ENCODE measurements around the gene TRPM4.
"Not testable (repeated sequence)": the region's sequence is repeated elsewhere in the genome, so short reads cannot be mapped to it uniquely, and the experiment has no call there.

The TRPM4 gene

DNA sequence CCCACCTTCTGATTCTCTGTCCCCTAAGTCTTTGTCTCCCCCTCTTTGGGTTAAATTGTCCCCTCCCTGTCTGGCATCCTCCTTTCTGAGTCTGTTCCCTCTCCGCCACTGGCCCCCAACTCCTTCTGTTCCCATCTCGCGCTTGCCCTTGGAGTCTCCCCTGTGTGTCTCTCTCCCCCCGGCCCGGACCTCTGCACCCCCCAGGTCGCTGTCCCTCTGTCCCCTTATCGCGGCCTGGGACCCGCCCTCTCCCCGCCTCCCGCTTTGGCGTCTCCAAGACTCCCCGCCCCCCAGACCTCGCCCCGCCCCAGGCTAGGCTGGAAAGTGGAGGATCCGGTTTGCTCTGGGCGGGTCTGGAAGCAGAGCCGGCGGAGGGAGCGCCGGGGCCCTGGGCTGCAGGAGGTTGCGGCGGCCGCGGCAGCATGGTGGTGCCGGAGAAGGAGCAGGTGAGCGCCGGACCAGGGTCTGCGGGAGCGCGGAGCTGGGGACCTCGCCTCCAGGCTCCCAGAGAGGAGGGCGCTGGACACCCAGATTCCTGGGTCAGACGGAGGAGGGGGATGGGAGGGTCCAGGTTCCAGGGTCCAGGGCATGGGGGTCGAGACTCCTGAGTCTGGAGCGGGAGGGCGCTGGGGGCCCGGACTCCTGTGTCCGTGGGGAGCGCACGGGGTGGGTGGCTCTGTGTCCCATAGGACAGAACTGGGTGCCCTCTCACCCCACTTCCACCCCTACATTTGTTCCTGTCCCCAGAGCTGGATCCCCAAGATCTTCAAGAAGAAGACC, at the start of gene TRPM4:
Gene TRPM4 (plus strand): TSS at position 348 of the 780 bp plus-strand sequence. CDS start 75 bp downstream, at position 423.
- peak in 47 of 56 donors; percentile 13 to 75 (median 50) for DNase-seq

DNA sequence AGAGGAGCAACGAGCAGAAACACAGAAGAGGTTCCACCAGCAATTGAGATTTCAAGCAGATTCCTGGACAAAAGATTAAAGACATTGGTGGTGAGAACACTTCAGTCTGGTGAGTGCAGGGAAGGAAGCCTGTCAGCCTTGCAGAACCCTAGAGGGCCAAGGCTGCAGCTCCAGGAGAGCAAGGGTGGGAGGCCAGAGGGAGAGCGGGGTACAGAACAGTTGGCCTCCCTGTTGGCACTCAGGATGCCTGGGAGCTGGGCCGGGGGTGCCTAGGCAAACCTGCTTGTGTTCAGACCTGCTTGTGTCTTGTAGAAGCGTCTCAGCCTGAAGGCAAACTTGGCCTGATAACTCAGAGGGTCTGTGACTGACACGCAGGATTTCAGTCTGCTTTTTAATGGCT, 48.5 kb upstream of the TRPM4 start:
- DNase-seq = no peak

DNA sequence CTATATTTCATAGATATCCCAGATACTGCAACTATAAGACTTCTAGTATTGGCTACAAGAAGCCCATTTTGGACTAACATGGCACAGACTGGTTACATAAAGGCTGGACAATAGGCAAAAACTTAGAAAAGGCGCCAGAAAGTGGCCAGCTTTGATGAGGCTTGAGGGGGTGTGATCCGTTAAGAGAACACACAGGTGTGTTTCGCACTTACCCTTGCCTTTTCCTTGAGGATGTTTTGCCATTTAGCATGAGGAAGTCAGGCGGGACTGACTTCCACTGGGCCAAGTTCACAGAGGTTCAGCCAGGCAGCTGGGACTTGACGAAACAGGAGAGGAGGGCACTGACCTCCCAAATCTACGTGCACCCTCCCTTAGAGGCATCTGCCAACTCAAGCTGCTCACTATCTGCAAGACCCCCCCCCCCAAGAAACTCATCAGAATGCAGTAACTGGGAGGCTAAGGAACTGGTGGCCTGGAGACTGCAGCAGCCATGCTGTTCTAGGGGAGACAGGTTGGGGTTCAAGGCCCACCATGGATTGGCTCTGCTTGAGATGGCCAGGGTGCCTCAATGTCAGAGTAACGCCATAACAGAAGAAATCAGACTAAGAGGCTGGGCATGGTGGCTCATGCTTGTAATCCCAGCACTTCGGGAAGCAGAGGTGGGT, 47.9 kb upstream of the TRPM4 start:
- DNase-seq = no peak

DNA sequence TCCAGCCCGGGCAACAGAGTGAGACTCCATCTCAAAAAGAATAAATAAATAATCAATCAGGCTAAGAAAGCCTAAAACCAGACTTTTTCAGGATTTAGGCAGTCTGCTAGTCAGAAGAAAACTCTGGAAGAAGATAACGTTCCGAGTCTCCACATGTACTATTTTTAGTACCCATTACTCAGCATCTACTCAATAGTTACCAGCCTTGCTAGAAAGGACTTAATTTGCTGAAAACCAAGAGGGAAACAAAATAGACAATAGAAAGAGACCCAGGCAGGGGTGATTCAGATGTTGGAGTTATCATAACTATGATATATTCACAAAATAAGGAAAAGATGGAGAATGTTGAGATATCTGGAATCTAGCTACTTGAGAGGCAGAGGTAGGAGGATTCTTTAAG, 47.0 kb upstream of the TRPM4 start:
- no peak for DNase-seq

DNA sequence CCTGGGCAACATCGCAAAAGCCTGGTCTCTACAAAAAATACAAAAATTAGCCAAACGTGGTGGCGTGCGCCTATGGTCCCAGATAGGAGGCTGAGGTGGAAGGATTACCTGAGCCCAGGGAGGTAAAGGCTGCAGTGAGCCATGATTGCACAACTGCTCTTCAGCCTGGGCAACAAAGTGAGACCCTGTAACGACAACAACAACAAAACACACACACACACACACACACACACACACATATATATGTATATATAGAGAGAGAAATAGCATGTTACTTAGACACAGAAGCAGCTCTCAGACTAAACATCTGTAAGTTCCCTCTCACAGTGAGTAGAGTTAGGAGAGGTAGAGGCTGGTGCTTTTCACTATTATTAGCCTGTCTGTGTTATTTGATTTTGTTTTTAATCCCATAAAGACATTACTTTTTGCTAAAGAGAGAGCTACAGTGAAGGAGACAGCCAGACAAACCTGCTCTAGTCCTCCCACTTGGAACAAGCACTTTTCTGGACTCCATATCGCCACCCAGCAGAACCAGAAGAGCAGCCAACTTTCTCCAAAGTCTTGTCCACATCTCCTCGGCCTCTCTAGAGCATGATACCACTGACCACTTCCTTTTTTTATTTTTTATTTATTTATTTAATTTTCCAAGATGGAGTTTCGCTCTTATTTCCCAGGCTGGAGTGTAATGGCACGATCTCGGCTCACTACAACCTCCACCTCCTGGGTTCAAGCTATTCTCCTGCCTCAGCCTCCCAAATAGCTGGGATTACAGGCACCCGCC, 46.2 kb upstream of the TRPM4 start:
- no peak for DNase-seq

DNA sequence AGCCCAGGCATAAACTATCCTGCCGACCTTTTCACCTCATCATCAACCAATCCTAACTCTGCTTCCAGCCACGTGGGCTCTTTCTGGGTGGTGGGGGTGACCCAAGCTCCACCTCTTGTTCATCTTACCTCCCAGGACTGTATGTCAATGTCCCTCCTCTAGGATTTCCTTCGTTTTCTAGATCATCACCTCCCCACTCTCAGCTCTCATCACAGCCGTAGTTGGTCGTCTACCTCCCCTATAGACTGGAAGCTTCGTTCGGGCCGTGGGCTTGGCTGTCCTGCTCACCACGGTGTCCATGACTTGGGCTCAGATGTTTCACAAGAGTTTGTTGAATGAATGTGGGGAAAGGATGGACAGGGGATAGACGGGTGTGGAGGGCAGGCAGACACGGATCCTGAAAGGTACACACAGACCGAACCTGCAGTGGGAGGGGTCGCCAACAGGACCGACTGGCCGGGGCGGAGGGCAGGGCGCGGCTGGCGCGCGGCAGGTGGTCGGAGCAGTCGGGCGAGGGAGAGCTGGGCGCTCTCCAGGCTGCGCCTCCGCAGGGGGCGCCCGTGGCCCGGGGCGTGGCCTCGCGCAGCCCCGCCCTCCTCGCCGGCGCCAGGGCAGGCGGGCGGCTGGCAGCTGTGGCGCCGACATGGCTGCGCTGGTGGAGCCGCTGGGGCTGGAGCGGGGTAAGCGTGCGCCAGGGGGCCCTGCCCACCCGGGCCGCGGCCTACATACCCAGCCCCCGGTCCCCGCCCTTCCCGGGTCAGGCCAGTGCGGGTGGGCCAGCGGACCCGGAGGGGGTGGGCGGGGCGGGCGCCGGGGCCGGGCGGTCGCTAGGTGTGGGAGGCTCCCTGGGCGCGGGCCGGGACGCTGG, 43.6 kb upstream of the TRPM4 start, which contains the start of gene LIN7B:
Gene LIN7B (plus strand): TSS at position 609 of the 868 bp plus-strand sequence. CDS start 35 bp downstream, at position 644.
- peak in 45 of 56 donors; percentile 16 to 77 (median 46) for DNase-seq

DNA sequence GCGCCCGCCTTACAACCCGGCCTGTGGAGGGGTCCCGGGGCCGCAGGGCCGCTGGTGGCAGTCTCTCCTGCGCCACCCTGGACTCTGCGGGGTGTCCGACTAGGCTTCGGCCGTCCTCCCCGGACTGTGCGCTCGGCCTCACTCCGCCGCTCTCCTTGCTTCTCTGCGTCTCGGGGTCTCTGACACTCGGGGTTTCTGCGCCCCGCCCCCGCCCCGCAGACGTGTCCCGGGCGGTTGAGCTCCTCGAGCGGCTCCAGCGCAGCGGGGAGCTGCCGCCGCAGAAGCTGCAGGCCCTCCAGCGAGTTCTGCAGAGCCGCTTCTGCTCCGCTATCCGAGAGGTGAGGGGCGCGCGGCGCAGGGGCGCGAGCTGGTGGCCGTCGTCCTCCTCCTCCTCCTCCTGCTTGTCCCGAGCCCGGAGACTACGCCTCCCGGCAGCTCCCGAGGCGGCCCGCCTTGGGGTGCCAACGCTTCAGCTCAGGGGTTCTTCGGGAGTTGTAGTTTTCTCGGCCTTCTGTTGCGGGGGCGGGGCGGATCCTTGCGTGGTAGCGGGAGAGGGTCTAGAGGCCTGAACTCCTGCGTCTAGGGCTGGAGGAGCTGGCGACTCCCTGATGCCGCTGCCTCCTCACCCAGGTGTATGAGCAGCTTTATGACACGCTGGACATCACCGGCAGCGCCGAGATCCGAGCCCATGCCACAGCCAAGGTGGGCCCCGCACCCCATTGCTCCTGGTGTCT, 42.8 kb upstream of the TRPM4 start:
- DNase-seq = peak in 52 of 56 donors; percentile 30 to 84 (median 64)

DNA sequence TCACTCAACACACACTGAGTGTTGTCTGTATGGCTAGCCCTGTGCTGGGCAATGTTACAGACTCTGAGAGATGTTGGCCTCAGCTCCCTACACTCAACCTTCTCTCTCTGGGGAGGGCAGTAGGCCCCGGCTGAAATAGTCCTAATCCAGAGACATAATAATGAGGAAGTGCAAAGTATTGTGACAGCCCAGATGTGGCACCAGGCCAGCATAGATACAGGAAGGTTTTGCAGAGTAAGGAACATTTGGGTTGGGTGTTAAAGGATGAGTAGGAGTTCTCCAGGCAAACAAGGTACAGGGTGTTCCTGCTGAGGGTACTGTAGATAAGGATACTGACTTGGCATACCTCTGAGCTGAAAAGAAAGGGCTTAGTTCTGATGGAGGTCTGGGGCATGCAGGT, 41.0 kb upstream of the TRPM4 start:
- no peak for DNase-seq

DNA sequence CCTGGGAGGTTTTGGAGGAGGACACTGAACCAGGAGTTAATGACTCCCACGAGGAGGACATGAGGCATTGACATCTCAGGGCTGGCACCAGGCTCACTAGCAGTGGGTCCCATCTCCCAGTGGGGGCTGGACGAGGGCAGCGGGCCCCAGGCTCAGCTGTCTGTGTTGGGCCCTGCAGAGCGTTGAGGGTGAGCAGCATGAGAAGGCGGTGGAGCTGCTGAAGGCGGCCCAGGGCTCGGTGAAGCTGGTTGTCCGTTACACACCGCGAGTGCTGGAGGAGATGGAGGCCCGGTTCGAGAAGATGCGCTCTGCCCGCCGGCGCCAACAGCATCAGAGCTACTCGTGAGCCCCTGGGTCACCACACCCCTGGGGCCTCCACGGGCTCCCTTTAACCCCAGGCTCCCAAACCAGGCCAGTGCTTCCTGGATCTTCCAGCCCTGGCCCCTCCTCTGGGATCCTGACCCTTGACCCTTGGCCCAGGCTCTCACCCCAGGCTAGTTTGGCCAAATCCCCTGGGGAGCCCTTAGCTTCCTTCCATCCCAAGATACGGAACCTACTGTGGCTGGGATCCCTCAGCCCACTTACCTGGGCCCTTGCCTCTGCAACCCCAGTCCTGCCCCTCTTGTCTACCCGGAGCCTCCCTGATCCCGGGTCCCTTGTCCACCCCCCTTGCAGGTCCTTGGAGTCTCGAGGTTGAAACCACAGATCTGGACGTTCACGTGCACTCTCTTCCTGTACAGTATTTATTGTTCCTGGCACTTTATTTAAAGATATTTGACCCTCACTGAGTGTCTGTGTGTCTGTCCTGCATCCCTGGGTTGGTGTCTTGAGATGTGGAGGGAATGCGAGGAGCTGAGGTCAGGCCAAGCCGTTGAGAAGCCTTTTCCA, 39.7 kb upstream of the TRPM4 start:
- peak in 2 of 56 donors; percentile 13 to 19 for DNase-seq

DNA sequence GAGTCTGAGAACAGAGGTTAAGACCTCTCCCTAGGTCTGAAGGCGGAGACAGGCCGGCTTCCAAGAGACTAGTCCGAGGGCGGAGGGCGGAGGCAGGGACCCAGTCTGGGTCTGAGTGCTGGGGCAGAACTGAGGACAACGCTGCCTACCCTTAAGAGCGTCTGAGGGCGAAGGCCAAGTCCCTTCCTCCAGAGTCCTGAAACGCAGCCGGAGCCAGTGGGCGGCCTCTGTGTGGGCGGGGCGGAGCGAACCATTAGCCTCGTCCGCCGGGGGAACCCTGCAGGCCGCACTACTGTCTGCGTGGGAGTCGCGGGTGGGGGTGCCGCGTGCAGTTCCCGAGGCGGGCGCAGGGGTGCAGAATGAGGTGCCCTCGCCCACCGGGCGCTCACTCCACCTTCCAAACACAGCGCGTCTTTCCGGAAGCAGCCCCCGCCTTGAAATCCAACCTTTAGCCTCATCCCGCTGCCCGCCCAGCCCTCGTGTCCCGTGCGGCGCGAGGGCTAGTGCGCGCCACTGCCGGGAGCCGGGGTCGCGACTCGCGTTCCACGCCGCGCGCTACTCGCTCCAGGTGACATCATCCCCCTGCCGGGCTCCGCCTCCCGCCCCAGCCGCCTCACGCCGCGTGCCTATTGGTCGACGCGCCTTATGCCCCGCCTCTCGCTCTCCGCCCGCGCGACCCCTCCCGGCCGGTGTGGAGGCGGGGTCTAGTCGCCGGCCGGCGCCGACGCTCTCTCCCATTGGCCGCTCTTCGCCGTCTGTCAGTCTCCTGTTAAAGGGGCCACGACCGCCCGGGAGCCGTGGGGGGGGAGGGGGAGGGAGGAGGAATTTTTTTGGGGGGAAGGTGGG, 38.8 kb upstream of the TRPM4 start, which contains the start of gene C19orf73:
Gene C19orf73 (minus strand): TSS at position 579 of the 846 bp plus-strand sequence. CDS start 121 bp downstream, at position 458.
- DNase-seq = peak; percentile 66 to 97 (median 92)

DNA sequence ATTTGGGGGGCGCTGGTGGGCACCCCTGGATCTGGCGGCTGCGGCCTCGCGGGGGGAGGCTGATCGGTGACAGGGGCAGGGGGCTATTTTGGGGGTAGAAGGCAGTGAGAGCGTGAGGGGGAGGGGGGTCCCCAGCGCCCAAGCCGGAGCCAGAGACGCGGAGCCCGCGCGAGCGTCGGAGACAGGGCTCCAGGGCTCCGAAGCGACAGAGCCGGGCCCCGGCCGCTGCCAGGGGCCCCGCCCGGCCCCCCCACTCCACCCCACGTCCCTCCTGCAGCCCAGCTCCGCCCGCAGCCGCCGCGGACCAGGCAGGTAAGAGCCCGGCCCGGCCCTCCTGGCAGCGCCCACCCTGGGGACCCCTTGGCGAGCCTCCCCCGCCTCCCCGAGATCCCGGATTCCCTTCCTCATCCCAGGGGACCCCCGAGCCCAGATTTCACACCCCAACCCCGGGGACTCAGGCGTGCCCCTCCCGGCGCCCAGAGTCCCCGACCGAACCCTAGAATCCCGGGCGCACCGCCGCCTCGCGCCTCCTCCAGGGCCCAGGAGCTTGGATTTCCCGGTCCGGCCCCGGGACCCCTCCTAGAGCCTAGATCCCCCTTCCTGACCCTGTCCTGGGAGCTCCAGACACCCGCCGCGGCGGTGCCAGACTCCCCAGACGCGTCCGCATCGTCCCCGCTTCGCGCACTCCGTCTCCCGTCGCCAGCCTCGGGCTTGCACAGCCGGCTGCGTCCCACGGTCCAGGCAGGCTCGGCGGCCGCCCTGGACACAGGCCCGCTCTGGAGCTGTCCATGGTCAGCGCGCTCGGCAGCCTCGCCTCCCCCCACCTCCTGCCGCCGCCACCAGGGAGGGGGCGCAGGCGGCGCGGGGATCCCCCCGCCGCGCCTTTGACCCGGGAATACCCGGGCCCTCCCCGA, 37.9 kb upstream of the TRPM4 start, which contains the start of gene PPFIA3:
Gene PPFIA3 (plus strand): TSS at position 134 of the 914 bp plus-strand sequence. CDS start 8,330 bp downstream, outside the sequence.
- peak in 32 of 56 donors; percentile 8 to 60 (median 32) for DNase-seq

DNA sequence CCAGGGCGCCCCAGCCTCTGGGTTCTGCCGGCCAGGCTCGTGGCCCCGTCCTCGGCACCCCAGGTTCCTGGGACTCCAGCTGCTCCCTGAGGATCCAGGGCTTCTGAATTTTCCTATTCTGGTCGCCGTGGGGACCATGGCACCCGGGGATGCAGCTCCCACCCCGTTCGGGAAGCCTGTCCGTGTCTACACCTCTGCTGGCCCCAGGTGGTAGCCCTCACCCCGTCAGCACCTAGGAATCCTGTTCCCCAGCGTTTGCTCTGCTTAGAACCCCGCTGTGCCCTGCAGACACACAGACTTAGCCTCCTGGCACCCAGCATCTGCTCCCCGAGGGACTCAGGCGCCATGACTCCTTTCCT, 37.3 kb upstream of the TRPM4 start:
- DNase-seq = peak in 1 of 56 donors; percentile 16

DNA sequence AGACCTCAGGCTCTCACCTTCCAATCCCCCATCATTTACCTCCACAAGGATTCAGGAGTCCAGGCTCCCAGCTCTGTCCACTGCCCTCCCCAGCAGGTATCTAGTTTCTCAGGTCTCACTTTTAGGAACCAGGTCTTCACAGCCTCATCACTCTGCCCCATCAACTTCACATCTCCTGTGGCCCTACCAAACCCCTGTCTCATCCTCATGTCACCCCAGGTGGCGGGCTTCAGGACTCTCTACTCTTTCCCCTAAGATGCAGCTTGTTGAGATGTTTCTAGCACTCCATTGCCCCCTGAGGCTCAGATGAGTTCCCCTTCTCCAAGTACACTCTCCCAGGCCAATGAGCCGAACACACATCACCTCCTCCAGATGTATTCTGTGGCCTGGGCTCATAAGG, 36.7 kb upstream of the TRPM4 start:
- no peak for DNase-seq

DNA sequence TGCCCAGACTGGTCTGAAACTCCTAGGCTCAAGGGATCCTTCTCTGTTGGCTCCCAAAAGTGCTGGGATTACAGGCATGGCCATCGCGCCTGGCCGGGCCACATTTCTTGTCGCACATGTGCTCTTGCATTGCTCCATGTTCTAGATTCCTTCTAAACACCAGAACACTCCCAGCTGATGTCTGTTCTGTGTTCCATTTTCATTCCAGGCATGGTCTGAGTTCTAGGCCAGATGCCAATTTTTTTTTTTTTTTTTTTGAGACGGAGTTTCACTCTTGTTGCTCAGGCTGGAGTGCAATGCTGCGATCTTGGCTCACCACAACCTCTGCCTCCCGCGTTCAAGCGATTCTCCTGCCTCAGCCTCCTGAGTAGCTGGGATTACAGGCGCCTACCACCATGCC, 35.8 kb upstream of the TRPM4 start:
- peak in 1 of 56 donors; percentile 8 for DNase-seq

DNA sequence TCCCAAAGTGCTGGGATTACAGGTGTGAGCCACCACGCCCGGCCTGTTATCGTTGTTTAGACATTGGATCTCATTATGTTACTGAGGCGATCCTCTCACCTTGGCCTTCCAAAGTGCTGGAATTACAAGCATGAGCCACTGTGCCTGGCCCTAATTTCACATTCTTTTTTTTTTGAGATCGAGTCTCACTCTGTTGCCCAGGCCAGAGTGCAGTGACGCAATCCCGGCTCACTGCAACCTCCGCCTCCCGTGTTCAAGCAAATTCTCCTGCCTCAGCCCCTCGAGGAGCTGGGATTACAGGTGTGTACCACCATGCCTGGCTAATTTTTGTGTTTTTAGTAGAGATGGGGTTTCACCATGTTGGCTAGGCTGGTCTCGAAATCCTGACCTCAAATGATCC, 34.3 kb upstream of the TRPM4 start:
- DNase-seq = not testable (repeated sequence)

DNA sequence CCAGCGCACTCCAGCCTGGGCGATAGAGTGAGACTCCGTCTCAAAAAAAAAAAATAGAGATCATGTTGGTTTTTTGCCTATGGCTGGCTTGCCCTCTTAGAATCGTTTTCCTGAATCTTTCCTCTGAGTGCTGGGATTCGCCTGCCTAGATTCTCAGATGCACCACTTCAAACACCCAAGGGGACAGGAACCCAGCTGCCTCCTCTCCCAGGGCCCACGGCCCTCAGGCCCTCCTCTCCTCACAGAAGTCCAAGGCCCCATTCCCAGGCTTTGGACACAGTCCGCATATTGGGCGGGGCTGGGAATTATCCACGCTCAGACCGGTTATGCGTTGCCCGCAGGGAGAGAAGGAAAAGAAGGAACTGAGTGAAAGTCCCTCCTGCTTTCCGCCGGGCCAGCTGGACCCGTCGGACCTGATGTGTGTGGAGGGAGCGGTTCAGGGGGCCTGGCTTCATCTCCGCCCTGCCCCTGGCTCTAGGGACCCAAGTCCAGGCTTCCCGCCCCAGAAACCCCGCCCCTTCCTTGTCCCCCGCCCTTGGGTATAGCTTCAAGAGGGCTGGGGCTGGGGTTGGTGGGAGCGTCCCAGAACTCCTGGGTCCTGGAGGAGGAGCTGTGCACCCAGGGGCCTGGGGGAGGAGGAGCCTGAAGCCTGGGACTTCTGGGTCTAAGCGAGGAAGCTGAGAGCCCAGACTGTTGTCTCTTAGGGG, 32.4 kb upstream of the TRPM4 start:
- no peak for DNase-seq

Data from amygdala (tissue), 56 donors.